ENCODE data around the gene THEMIS. TPM values are rescaled to one million over a fixed set of nuclear protein-coding genes. Genes with fewer than 3 reads are reported as not detected.
"Not testable (repeated sequence)": the region's sequence is repeated elsewhere in the genome, so short reads cannot be mapped to it uniquely, and the experiment has no call there.

The THEMIS gene
- total RNA-seq, 4 donors from 2014 or later, result 1.6 TPM; not detected in 3

GRCh38 chr6:127933852-127934840 lies 33.3 kb upstream of the THEMIS start:
- TF ChIP-seq POLR2AphosphoS5 (IDR thresholded peaks at IDR 0.05) (no peak), CTCF (IDR thresholded peaks at IDR 0.05) (no peak), EP300 (IDR thresholded peaks at IDR 0.05) (no peak), POLR2A (IDR thresholded peaks at IDR 0.05) (no peak)
- no peak for DNase-seq (ENCODE audit: low spot score in 2 of 2)
- WGBS, result 88% methylated on average over 7 of the region's 7 CpGs

GRCh38 chr6:127933137-127933536 lies 32.3 kb upstream of the THEMIS start:
- TF ChIP-seq POLR2A (IDR thresholded peaks at IDR 0.05), result no peak
- no peak for TF ChIP-seq CTCF (IDR thresholded peaks at IDR 0.05)
- Histone ChIP-seq H3K4me3 (no peak overlapping the region), H3K4me1 (no peaks in the 10 kb centered on the region), H3K27me3 (no peaks in the 10 kb centered on the region), H3K9me3 (no peaks in the 10 kb centered on the region), H3K36me3 (no peaks in the 10 kb centered on the region), H3K27ac (no peak overlapping the region)
- DNase-seq (ENCODE audit: low spot score in 2 of 2), result no peak
- 89% methylated on average over 1 of the region's 1 CpG for WGBS

More at GRCh38 chr6:127933852-127934840, 33.3 kb upstream of the THEMIS start:
- no peaks in the 10 kb centered on the region for H3K36me3 ChIP-seq
- H3K27ac ChIP-seq, result no peak overlapping the region
- H3K4me1 ChIP-seq, result peaks cover 3% of the 10 kb centered on the region
- no peak overlapping the region for H3K4me3 ChIP-seq
- no peaks in the 10 kb centered on the region for H3K27me3 ChIP-seq
- no peaks in the 10 kb centered on the region for H3K9me3 ChIP-seq

GRCh38 chr6:127932708-127933107 lies 31.9 kb upstream of the THEMIS start:
- Histone ChIP-seq H3K27me3 (no peaks in the 10 kb centered on the region), H3K4me1 (no peaks in the 10 kb centered on the region), H3K27ac (no peak overlapping the region), H3K36me3 (no peaks in the 10 kb centered on the region), H3K4me3 (no peak overlapping the region), H3K9me3 (no peaks in the 10 kb centered on the region)
- 84% methylated on average over 5 of the region's 5 CpGs for whole genome bisulfite sequencing
- DNase-seq (ENCODE audit: low spot score in 2 of 2), result no peak
- TF ChIP-seq EP300 (IDR thresholded peaks at IDR 0.05) (no peak), CTCF (IDR thresholded peaks at IDR 0.05) (no peak), POLR2A (IDR thresholded peaks at IDR 0.05) (no peak)

GRCh38 chr6:127926441-127926840 lies 25.6 kb upstream of the THEMIS start:
- not testable (repeated sequence) for H3K27me3 ChIP-seq; H3K36me3 ChIP-seq; DNase-seq (ENCODE audit: low spot score in 2 of 2); H3K4me3 ChIP-seq; H3K9me3 ChIP-seq; H3K4me1 ChIP-seq; H3K27ac ChIP-seq
- 83% methylated on average over 6 of the region's 10 CpGs for WGBS

- no peaks in the 10 kb centered on the region for H3K36me3 ChIP-seq
- no peaks in the 10 kb centered on the region for H3K27me3 ChIP-seq
- H3K9me3 ChIP-seq, result peaks cover 4% of the 10 kb centered on the region
- no peak overlapping the region for H3K4me3 ChIP-seq
- no peak overlapping the region for H3K27ac ChIP-seq
- no peaks in the 10 kb centered on the region for H3K4me1 ChIP-seq
- 86% methylated on average over 2 of the region's 2 CpGs for WGBS
- DNase-seq (ENCODE audit: low spot score in 2 of 2), result no peak
- TF ChIP-seq POLR2A (IDR thresholded peaks at IDR 0.05) (no peak), POLR2AphosphoS5 (IDR thresholded peaks at IDR 0.05) (no peak), CTCF (IDR thresholded peaks at IDR 0.05) (no peak), EP300 (IDR thresholded peaks at IDR 0.05) (no peak)
Observed at GRCh38 chr6:127924440-127924839, 23.6 kb upstream of the THEMIS start.

All from suprapubic skin (tissue), 4 donors.